HEK293 (cell line): ENCODE measurements around the gene PROSER2.

Source experiments
- CTCF ChIA-PET: fragments of 350-600 bp; formaldehyde crosslinking; extraction: SDS; loops from one replicate; lab custom pipeline; 2021; ENCODE audit warnings: antibody characterized with exemption; lab: Yijun Ruan, JAX
- POLR2A ChIA-PET: fragments of 300-600 bp; formaldehyde crosslinking; extraction: SDS; loops from one replicate; lab custom pipeline; 2020; ENCODE audit warnings: antibody characterized with exemption, inconsistent platforms; lab: Yijun Ruan, JAX
- H3K27ac ChIP-seq: fragments of 200-500 bp; sonication (Bioruptor generic); 2 replicates; pipeline ENCODE4 v1.5.1; 2014; ENCODE audit warnings: low read depth, low read length, control low read depth, inconsistent platforms; ENCODE audit errors: extremely low read depth
- H3K36me3 ChIP-seq, 2 experiments: fragments of 200-500 bp in 1 of 2; sonication (Bioruptor generic) in 1 of 2; 1 replicate in 1 of 2; 2 replicates in 1 of 2; pipeline ENCODE4 v1.5.1; 2014 to 2017; ENCODE audit warnings: inconsistent platforms in 2 of 2, low read length in 2 of 2; ENCODE audit not compliant: control insufficient read depth in 2 of 2, insufficient read depth in 1 of 2
- H3K4me1 ChIP-seq: fragments of 200-500 bp; sonication (Bioruptor generic); 2 replicates; pipeline ENCODE4 v1.5.1; 2014; ENCODE audit warnings: mild to moderate bottlenecking, low read length, inconsistent platforms; ENCODE audit not compliant: control insufficient read depth, insufficient read depth
- H3K4me3 ChIP-seq: 2 replicates; pipeline ENCODE4 v1.5.1; 2011; ENCODE audit warnings: low read depth, mild to moderate bottlenecking, control low read depth, low read length, moderate library complexity
- H3K9me3 ChIP-seq: fragments of 200-500 bp; sonication (Bioruptor generic); 2 replicates; pipeline ENCODE4 v1.5.1; 2014; ENCODE audit warnings: low read depth, low read length, inconsistent platforms; ENCODE audit not compliant: control insufficient read depth, insufficient read depth
- FEZF1 ChIP-seq: fragments of 450-650 bp; formaldehyde crosslinking; IDR thresholded peaks from 2 replicates; pipeline ENCODE4 v1.5.1; 2016; ENCODE audit warnings: missing biosample characterization, missing genetic modification characterization
- GFI1B ChIP-seq: fragments of 450-650 bp; formaldehyde crosslinking; IDR thresholded peaks from 2 replicates; pipeline ENCODE4 v1.5.1; 2016; ENCODE audit warnings: missing biosample characterization, missing genetic modification characterization
- GLI2 ChIP-seq: fragments of 450-650 bp; formaldehyde crosslinking; IDR thresholded peaks from 2 replicates; pipeline ENCODE4; 2017; ENCODE audit warnings: missing biosample characterization, missing genetic modification characterization, low read depth, borderline replicate concordance
- GLIS1 ChIP-seq: fragments of 450-650 bp; formaldehyde crosslinking; IDR thresholded peaks from 2 replicates; pipeline ENCODE4 v1.5.1; 2016; ENCODE audit warnings: missing biosample characterization, missing genetic modification characterization
- INSM2 ChIP-seq: fragments of 450-650 bp; formaldehyde crosslinking; IDR thresholded peaks from 2 replicates; pipeline ENCODE4 v1.5.1; 2016; ENCODE audit warnings: missing biosample characterization, missing genetic modification characterization
- KLF1 ChIP-seq: fragments of 450-650 bp; formaldehyde crosslinking; IDR thresholded peaks from 2 replicates; pipeline ENCODE4 v1.5.1; 2016; ENCODE audit warnings: missing biosample characterization, missing genetic modification characterization
- REST ChIP-seq: fragments of 450-650 bp; formaldehyde crosslinking; IDR thresholded peaks from 2 replicates; pipeline ENCODE4 v1.5.1; 2016; ENCODE audit warnings: missing biosample characterization, missing genetic modification characterization
- SCRT1 ChIP-seq: fragments of 450-650 bp; formaldehyde crosslinking; IDR thresholded peaks from 2 replicates; pipeline ENCODE4 v1.5.1; 2016; ENCODE audit warnings: missing biosample characterization, missing genetic modification characterization, borderline replicate concordance
- SP3 ChIP-seq: fragments of 450-650 bp; formaldehyde crosslinking; IDR thresholded peaks from 2 replicates; pipeline ENCODE4 v1.5.1; 2016; ENCODE audit warnings: missing biosample characterization, missing genetic modification characterization
- ZBTB20 ChIP-seq: fragments of 450-650 bp; formaldehyde crosslinking; IDR thresholded peaks from 2 replicates; pipeline ENCODE4 v1.5.1; 2016; ENCODE audit warnings: missing biosample characterization, missing genetic modification characterization
- ZBTB48 ChIP-seq: fragments of 450-650 bp; formaldehyde crosslinking; IDR thresholded peaks from 2 replicates; pipeline ENCODE4 v1.5.1; 2016; ENCODE audit warnings: missing biosample characterization, missing genetic modification characterization
- ZFHX2 ChIP-seq: fragments of 450-650 bp; formaldehyde crosslinking; conservative IDR thresholded peaks from 2 replicates; pipeline ENCODE4 v1.5.1; 2016; ENCODE audit warnings: missing biosample characterization, missing genetic modification characterization
- ZFP69B ChIP-seq: fragments of 450-650 bp; formaldehyde crosslinking; IDR thresholded peaks from 2 replicates; pipeline ENCODE4 v1.5.1; 2016; ENCODE audit warnings: missing biosample characterization, missing genetic modification characterization
- ZIC2 ChIP-seq: fragments of 450-650 bp; formaldehyde crosslinking; IDR thresholded peaks from 2 replicates; pipeline ENCODE4 v1.5.1; 2016; ENCODE audit warnings: missing biosample characterization, missing genetic modification characterization
- ZNF121 ChIP-seq: fragments of 450-650 bp; formaldehyde crosslinking; IDR thresholded peaks from 2 replicates; pipeline ENCODE4 v1.5.1; 2016; ENCODE audit warnings: missing biosample characterization, missing genetic modification characterization
- ZNF132 ChIP-seq: fragments of 450-650 bp; formaldehyde crosslinking; IDR thresholded peaks from 2 replicates; pipeline ENCODE4 v1.5.1; 2017; ENCODE audit warnings: missing biosample characterization, missing genetic modification characterization, borderline replicate concordance
- ZNF157 ChIP-seq: fragments of 450-650 bp; formaldehyde crosslinking; IDR thresholded peaks from 2 replicates; pipeline ENCODE4 v1.5.1; 2016; ENCODE audit warnings: missing biosample characterization, missing genetic modification characterization
- ZNF169 ChIP-seq: fragments of 450-650 bp; formaldehyde crosslinking; IDR thresholded peaks from 2 replicates; pipeline ENCODE4 v1.5.1; 2016; ENCODE audit warnings: missing biosample characterization, missing genetic modification characterization
- ZNF221 ChIP-seq: fragments of 450-650 bp; formaldehyde crosslinking; IDR thresholded peaks from 2 replicates; pipeline ENCODE4 v1.5.1; 2017; ENCODE audit warnings: missing biosample characterization, missing genetic modification characterization, borderline replicate concordance
- ZNF24 ChIP-seq: fragments of 450-650 bp; formaldehyde crosslinking; IDR thresholded peaks from 2 replicates; pipeline ENCODE4 v1.5.1; 2016; ENCODE audit warnings: missing biosample characterization, missing genetic modification characterization
- ZNF292 ChIP-seq: fragments of 450-650 bp; formaldehyde crosslinking; IDR thresholded peaks from 2 replicates; pipeline ENCODE4 v1.5.1; 2016; ENCODE audit warnings: low read depth, missing biosample characterization, missing genetic modification characterization, borderline replicate concordance
- ZNF354C ChIP-seq: fragments of 450-650 bp; formaldehyde crosslinking; IDR thresholded peaks from 2 replicates; pipeline ENCODE4 v1.5.1; 2016; ENCODE audit warnings: missing biosample characterization, missing genetic modification characterization, low read depth, borderline replicate concordance
- ZNF394 ChIP-seq: fragments of 450-650 bp; formaldehyde crosslinking; IDR thresholded peaks from 2 replicates; pipeline ENCODE4 v1.5.1; 2016; ENCODE audit warnings: missing biosample characterization, missing genetic modification characterization, mild to moderate bottlenecking, moderate library complexity, borderline replicate concordance
- ZNF48 ChIP-seq: fragments of 450-650 bp; formaldehyde crosslinking; IDR thresholded peaks from 2 replicates; pipeline ENCODE4 v1.5.1; 2016; ENCODE audit warnings: missing biosample characterization, missing genetic modification characterization
- ZNF501 ChIP-seq: fragments of 450-650 bp; formaldehyde crosslinking; IDR thresholded peaks from 2 replicates; pipeline ENCODE4 v1.5.1; 2016; ENCODE audit warnings: missing biosample characterization, missing genetic modification characterization
- ZNF521 ChIP-seq: fragments of 450-650 bp; formaldehyde crosslinking; IDR thresholded peaks from 2 replicates; pipeline ENCODE4 v1.5.1; 2017; ENCODE audit warnings: missing biosample characterization, mild to moderate bottlenecking, missing genetic modification characterization
- ZNF561 ChIP-seq: fragments of 450-650 bp; IDR thresholded peaks from 2 replicates; pipeline ENCODE4 v1.5.1; 2018; ENCODE audit warnings: missing biosample characterization, missing genetic modification characterization, borderline replicate concordance
- ZNF624 ChIP-seq: fragments of 450-650 bp; formaldehyde crosslinking; IDR thresholded peaks from 2 replicates; pipeline ENCODE4 v1.5.1; 2017; ENCODE audit warnings: missing biosample characterization, missing genetic modification characterization
- ZNF777 ChIP-seq: fragments of 450-650 bp; formaldehyde crosslinking; IDR thresholded peaks from 2 replicates; pipeline ENCODE4 v1.5.1; 2017; ENCODE audit warnings: missing biosample characterization, missing genetic modification characterization, borderline replicate concordance
- ZNF830 ChIP-seq: fragments of 450-650 bp; IDR thresholded peaks from 2 replicates; pipeline ENCODE4 v1.5.0; 2018; ENCODE audit warnings: missing biosample characterization, missing genetic modification characterization, low read depth, mild to moderate bottlenecking, moderate library complexity
- ZSCAN16 ChIP-seq: fragments of 450-650 bp; formaldehyde crosslinking; IDR thresholded peaks from 2 replicates; pipeline ENCODE4 v1.5.1; 2016; ENCODE audit warnings: missing biosample characterization, missing genetic modification characterization

The PROSER2 gene

GRCh38 chr10:11870461-11870780 lies 47.3 kb downstream of the PROSER2 start:
- POLR2A ChIA-PET = no interaction called here
- CTCF ChIA-PET = no interaction called here

GRCh38 chr10:11870900-11871400 lies 47.8 kb downstream of the PROSER2 start:
- ChIA-PET POLR2A (no interaction called here), CTCF (no interaction called here)
- no peak overlapping the region for H3K27ac ChIP-seq
- no peaks in the 10 kb centered on the region for H3K9me3 ChIP-seq
- no peaks in the 10 kb centered on the region; the same call in 1 of the 2 replicates for H3K4me1 ChIP-seq
- H3K36me3 ChIP-seq = peaks cover 3 to 17% of the 10 kb centered on the region in 2 experiments
- no peak overlapping the region for H3K4me3 ChIP-seq
- no peak for TF ChIP-seq SP3 (tag by site-specific recombination)
- no peak for TF ChIP-seq ZFHX2 (tag by site-specific recombination)
- no peak for TF ChIP-seq INSM2 (tag by site-specific recombination)
- TF ChIP-seq ZNF24 (tag by site-specific recombination) = no peak
- no peak for TF ChIP-seq ZNF132 (tag by site-specific recombination)
- no peak for TF ChIP-seq ZNF561 (tag by site-specific recombination)
- TF ChIP-seq ZNF624 = no peak
- TF ChIP-seq ZNF157 (tag by site-specific recombination) = no peak
- no peak for TF ChIP-seq ZNF48 (tag by site-specific recombination)
- TF ChIP-seq ZNF521 = no peak
- TF ChIP-seq ZIC2 (tag by site-specific recombination) = no peak
- no peak for TF ChIP-seq ZNF777 (tag by site-specific recombination)
- no peak for TF ChIP-seq ZNF501 (tag by site-specific recombination)
- no peak for TF ChIP-seq GLIS1 (tag by site-specific recombination)
- TF ChIP-seq ZFP69B = no peak
- no peak for TF ChIP-seq ZNF394 (tag by site-specific recombination)

More at GRCh38 chr10:11870461-11870780, 47.3 kb downstream of the PROSER2 start:
- Histone ChIP-seq H3K4me3 (no peak overlapping the region), H3K9me3 (no peaks in the 10 kb centered on the region), H3K4me1 (no peaks in the 10 kb centered on the region; the same call in 1 of the 2 replicates), H3K36me3 (peaks cover 3 to 17% of the 10 kb centered on the region in 2 experiments), H3K27ac (no peak overlapping the region)
- TF ChIP-seq ZNF830 (tag by site-specific recombination) = no peak
- no peak for TF ChIP-seq FEZF1 (tag by site-specific recombination)
- TF ChIP-seq ZSCAN16 (tag by site-specific recombination) = no peak
- no peak for TF ChIP-seq ZNF354C
- TF ChIP-seq ZBTB20 (tag by site-specific recombination) = no peak
- TF ChIP-seq ZNF292 = no peak
- TF ChIP-seq SCRT1 (tag by site-specific recombination) = no peak

GRCh38 chr10:11871466-11871865 lies 48.3 kb downstream of the PROSER2 start:
- Histone ChIP-seq H3K9me3 (no peaks in the 10 kb centered on the region), H3K4me1 (no peaks in the 10 kb centered on the region; the same call in 1 of the 2 replicates), H3K27ac (no peak overlapping the region), H3K4me3 (no peak overlapping the region), H3K36me3 (peaks cover 3 to 14% of the 10 kb centered on the region in 2 experiments)
- ChIA-PET CTCF (no interaction called here), POLR2A (no interaction called here)
- TF ChIP-seq GFI1B (tag by site-specific recombination) (no peak), ZNF169 (tag by site-specific recombination) (no peak), ZBTB48 (no peak), KLF1 (no peak), ZNF121 (tag by site-specific recombination) (no peak), GLI2 (tag by site-specific recombination) (no peak), ZNF221 (tag by site-specific recombination) (no peak), REST (no peak)
